HG03196 (cell line): ENCODE results near the gene EPC1.
"Not testable (repeated sequence)": the region's sequence is repeated elsewhere in the genome, so short reads cannot be mapped to it uniquely, and the experiment has no call there.

Experiments used
- ATAC-seq: cut with Tn5 transposase; IDR thresholded peaks from one replicate; pipeline ENCODE4 v1.9.1; 2021; ENCODE audit not compliant: unreplicated experiment

The EPC1 gene

DNA sequence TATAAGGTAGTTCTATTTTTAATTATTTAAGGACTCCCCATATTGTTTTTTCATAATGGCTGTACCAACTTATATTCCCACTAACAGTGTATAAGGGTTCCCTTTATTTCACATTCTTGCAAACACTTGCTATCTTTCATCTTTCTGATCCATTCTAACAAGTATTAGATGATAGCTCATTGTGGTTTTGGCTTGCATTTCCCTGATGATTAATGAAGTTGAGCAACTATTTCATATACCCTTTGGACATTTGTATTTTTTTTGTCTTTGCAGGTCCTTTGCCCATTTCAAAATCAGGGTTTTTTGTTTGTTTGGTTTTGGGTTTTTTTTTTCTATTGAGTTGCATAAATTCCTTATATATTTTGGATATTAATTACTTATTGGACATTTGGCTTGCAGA is 107.2 kb downstream of the EPC1 start:
- no peak for ATAC-seq

DNA sequence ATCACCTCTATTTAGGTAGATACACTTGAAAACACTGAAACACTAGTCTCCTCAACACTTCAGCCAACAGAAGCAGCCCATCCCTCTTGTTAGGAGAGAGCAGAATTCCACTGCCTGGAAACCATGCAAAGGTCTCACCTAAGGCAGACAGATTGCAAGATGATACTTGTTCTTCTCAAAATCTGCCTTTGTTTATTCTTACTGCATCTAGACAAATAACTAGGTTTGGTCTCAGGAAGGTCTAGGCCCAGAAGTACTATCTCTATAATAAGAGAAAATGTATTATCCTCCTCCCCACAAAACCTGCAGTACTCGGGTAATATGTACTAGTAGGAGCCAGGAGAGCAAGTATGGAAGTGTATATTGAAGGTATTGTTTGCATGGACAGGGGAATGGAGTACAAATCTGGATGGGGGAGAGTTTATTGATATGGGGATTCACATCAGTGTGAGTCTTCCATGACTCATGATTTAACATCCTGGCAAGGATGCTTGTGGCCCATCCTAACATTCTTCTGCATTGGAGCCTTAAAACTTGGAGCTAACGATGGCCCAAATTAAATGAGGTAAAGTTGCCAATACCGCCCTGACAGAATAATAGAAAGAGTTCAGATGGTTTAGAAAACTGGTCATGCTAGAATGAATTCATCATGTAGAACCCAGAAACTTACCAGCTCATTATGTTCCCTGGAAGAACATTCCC is 109.2 kb downstream of the EPC1 start:
- no peak for ATAC-seq

DNA sequence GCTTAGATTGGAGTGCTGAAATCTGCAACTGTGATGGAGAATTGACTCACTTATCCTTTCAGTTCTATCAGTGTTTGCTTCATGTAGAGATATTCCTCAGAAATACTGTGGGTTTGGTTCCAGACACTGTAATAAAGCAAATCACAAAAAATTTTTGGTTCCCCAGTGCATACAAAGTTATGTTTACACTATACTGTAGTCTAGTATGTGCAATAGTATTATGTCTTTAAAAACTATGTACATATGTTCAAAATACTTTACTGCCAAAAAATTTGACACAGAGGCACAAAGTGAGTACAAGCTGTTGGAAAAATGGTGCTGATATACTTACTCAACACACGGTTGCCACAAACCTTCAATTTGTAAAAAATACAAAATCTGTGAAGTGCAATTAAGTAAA is 112.5 kb downstream of the EPC1 start:
- no peak for ATAC-seq

DNA sequence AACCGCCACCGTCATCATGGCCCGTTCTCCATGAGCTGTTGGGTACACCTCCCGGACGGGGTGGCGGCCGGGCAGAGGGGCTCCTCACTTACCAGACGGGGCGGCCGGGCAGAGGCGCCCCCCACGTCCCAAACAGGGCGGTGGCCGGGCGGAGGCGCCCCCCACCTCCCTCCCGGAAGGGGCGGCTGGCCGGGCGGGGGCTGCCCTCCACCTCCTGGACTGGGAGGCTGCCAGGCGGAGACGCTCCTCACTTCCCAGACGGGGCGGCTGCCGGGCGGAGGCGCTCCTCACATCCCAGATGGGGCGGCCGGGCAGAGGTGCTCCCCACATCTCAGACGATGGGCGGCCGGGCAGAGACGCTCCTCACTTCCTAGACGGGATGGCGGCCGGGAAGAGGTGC is 113.6 kb downstream of the EPC1 start:
- not testable (repeated sequence) for ATAC-seq

DNA sequence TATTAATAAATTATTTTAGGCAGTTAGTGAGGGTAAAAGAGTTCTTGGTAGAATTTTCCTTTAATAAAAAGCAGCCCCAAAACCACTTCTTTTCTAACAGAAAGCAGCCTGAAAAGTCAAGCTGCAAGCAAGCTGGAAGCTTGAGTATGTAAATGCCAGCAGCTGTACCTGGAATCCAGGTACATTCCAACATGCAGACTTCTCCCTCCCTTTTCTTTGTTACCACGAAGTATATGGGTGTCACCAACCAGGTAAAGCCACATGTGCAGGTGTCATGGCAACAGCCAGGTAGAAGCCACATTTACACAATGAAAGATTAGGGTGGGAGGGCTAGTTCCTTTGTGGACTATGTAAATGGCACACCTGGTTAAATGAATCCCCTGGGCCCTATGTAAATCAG is 114.6 kb downstream of the EPC1 start:
- no peak for ATAC-seq

DNA sequence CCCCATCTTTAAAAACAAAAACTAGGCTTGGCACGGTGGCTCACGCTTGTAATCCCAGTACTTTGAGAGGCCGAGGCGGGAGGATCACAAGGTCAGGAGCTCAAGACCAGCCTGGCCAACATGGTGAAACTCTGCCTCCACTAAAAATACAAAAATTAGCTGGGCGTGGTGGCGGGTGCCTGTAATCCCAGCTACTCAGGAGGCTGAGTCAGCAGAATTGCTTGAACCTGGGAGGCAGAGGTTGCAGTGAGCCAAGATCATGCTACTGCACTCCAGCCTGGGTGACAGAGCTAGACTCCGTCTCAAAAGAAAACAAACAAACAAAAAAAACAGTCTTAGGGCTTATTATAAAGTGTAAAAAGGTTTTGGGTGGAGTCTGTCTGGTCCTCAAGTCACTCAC is 117.2 kb downstream of the EPC1 start:
- ATAC-seq: not testable (repeated sequence)

DNA sequence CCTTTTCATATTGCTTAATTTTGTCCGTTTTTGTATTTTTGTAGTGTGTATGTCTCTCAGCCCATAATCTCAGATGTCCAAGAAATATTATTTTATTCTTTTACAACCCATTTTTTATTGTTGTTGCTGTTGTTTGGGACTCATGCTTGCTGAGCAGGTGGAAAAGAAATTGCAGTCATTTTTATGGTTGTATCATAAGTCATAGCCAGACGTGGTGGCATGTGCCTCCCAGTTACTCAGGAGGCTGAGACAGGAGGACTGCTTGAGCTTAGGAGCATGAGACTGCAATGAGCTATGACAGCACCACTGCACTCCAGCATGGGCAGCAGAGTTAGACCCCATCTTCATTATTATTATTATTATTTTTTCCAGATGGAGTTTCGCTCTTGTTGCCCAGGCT is 117.8 kb downstream of the EPC1 start:
- no peak for ATAC-seq

DNA sequence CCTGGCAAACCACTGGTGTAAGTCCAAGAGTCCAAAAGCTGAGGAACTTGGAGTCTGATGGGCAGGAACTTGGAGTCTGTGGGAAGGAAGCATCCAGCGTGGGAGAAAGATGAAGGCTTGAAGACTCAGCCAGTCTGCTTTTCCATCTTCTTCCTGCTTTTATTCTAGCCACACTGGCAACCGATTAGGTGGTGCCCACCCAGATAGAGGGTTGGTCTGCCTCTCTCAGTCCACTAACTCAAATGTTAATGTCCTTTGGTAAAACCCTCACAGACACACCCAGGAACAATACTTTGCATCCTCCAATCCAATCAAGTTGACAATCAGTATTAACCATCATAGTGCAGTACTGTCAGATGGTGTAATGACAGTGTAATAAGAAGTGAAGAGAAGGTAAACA is 119.2 kb downstream of the EPC1 start:
- ATAC-seq: no peak

DNA sequence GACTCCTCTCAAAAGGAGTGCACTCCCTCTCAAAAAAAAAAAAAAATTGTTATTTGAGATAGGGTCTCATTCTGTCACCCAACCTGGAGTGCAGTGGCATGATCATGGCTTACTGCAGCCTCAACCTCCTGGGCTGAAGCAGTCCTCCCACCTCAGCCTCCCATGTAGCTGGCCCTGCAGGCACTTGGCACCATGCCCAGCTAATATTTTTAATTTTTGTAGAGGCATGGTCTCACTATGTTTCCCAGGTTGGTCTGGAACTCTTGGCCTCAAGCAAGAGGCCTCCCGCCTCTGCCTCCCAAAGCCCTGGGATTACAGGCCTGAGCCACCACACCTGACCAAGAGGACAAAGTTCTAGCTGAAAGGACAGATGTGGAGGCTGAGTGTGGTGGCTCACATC is 120.3 kb downstream of the EPC1 start:
- no peak for ATAC-seq

DNA sequence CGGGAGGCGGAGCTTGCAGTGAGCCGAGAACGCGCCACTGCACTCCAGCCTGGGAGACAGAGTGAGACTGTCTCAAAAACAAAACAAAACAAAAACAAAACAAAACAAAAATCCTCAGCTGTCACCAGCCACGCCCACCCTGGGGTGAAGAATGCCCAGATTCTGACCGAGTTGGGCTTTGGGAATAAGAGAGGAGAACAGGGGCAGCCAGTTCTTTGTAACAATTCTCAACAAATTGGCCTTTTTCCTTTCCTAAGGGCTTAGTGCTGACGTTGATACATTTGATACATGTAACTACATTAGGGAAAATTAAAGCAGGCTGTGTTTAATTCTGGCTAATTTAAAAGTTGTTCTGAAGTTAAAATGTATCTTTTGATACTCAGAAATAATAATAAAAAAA is 121.0 kb downstream of the EPC1 start:
- no peak for ATAC-seq

DNA sequence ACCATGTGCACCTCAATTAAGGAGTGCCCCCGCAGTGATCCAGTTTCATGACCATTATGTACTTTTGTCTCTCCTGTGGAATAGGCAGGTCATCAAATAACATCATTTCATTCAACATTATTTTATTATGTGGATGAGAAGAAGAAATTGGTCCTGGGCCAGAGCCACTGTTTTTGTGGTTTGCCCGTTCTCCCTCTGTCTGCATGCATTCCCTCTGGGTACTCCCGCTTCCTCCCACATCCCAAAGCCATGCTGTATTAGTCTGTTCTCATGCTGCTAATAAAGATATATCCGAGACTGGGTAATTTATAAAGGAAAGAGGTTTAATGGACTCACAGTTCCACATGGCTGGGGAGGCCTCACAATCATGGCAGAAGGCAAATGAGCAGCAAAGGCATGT is 124.6 kb downstream of the EPC1 start:
- not testable (repeated sequence) for ATAC-seq

DNA sequence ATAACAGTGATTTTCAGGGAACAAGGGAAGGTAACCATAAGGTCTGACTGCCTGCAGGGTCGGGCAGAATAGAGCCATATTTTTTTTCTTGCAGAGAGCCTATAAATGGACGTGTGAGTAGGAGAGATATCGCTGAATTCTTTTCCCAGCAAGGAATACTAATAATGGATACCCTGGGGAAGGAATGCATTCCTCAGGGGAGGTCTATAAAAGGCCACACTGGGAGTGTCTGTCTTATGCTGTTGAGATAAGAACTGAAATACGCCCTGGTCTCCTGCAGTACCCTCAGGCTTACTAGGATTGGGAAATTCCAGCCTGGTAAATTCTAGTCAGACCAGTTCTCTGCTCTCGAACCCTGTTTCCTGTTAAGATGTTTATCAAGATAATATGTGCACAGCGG is 127.8 kb downstream of the EPC1 start:
- ATAC-seq: not testable (repeated sequence)

DNA sequence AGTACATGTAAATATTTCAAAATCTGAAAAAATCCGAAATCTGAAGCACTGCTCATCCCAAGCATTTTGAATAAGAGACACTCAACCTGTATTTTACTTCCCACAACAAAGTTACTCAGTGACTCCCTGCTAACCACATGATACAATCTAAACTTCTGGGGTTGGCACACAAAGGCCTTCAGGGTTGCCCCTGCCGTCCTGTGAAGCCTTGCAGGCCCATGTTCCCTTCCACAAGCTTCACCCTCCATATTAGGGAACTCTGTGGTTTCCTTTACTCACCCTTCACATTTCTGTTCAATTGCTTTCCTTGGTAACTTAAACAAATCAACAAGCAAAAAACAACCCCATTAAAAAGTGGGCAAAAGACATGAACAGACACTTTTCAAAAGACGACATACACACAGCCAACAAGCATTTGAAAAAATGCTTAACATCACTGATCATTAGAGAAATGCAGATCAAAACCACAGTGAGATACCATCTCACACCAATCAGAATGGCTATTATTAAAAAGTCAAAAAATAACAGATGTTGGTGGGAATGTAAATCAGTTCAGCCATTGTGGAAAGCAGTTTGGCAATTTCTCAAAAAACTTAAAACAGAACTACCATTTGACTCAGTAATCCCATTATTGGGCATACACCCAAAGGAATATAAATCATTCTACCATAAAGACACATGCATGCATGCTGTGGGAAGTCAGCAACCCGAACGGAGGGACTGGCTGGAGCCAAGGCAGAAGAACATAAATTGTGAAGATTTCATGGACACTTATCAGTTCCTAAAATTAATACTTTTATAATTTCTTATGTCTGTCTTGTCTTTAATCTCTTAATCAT is 128.5 kb downstream of the EPC1 start:
- ATAC-seq: not testable (repeated sequence)
